ENCODE data around the gene NR2F6.
"Not testable (repeated sequence)": the region's sequence is repeated elsewhere in the genome, so short reads cannot be mapped to it uniquely, and the experiment has no call there.

NR2F6 gene

GRCh38 chr19:17210296-17210695 is 35.4 kb downstream of the NR2F6 start:
- DNase-seq, result no peak

GRCh38 chr19:17209126-17210036 is 36.3 kb downstream of the NR2F6 start:
- DNase-seq, result no peak

- DNase-seq, result no peak
These were observed 38.8 kb downstream of the NR2F6 start for GRCh38 chr19:17206736-17207581.

- no peak for DNase-seq
These were observed 40.2 kb downstream of the NR2F6 start for GRCh38 chr19:17205237-17206140.

GRCh38 chr19:17202713-17203112 is 43.0 kb downstream of the NR2F6 start:
- no peak for DNase-seq

- DNase-seq, result no peak
These were observed 43.5 kb downstream of the NR2F6 start for GRCh38 chr19:17202249-17202648.

- DNase-seq, result no peak
These were observed 45.2 kb downstream of the NR2F6 start for GRCh38 chr19:17200408-17201079.

GRCh38 chr19:17197666-17198065 is 48.1 kb downstream of the NR2F6 start:
- no peak for DNase-seq

- DNase-seq, result no peak
These were observed 49.1 kb downstream of the NR2F6 start for GRCh38 chr19:17196610-17197009.

GRCh38 chr19:17195106-17195505 is 50.6 kb downstream of the NR2F6 start:
- DNase-seq, result no peak

GRCh38 chr19:17194608-17195007 is 51.1 kb downstream of the NR2F6 start:
- DNase-seq, result no peak

GRCh38 chr19:17192751-17193150 is 53.0 kb downstream of the NR2F6 start:
- DNase-seq, result no peak

- not testable (repeated sequence) for DNase-seq
These were observed 54.0 kb downstream of the NR2F6 start for GRCh38 chr19:17191736-17192135.

GRCh38 chr19:17185590-17185989 is 60.1 kb downstream of the NR2F6 start:
- no peak for DNase-seq

GRCh38 chr19:17184371-17184841 is 61.3 kb downstream of the NR2F6 start:
- no peak for DNase-seq

- no peak for DNase-seq
These were observed 61.8 kb downstream of the NR2F6 start for GRCh38 chr19:17183858-17184321.

- DNase-seq, result no peak
These were observed 62.4 kb downstream of the NR2F6 start for GRCh38 chr19:17183271-17183761.

All from NK-92 treated with Interleukin-12 subunit alpha and Interleukin-12 subunit beta, amount 100 ng/mL, for 24 hours (cell line).